ENCODE data around the gene OR2T35. TPM values are rescaled to one million over a fixed set of nuclear protein-coding genes. Genes with fewer than 3 reads are reported as not detected.

OR2T35 gene
- total RNA-seq, 1 experiment from 2014 or later = not detected

GRCh38 chr1:248589334-248589733 is 55.7 kb downstream of the OR2T35 start:
- Mint-ChIP-seq H3K4me1 (ENCODE audit: low read depth, unreplicated experiment) (no peaks in the 10 kb centered on the region), H3K27me3 (ENCODE audit: unreplicated experiment) (no peaks in the 10 kb centered on the region), H3K9me3 (ENCODE audit: low read depth, unreplicated experiment) (peaks cover 28% of the 10 kb centered on the region), H3K4me3 (ENCODE audit: low read depth, unreplicated experiment) (no peak overlapping the region), H3K36me3 (ENCODE audit: insufficient read depth, unreplicated experiment) (no peaks in the 10 kb centered on the region), H3K27ac (ENCODE audit: unreplicated experiment) (no peak overlapping the region)
- TF ChIP-seq CTCF (IDR thresholded peaks at IDR 0.05; ENCODE audit: unreplicated experiment) = no peak
- DNase-seq = no peak
- intact Hi-C loops (cut with micrococcal nuclease; ENCODE audit: unreplicated experiment) = no loop called here
- BruUV-seq (replicated peaks) = no TSS peak
- CTCF ChIA-PET = interaction anchor here (1.1 kb wide), 1 partner anchor 168 kb away, joined by 3 read pairs; no protein-coding TSS in a partner anchor

Other genes starting within 250 kb of the OR2T35 start
- gene OR2T1, start 242.2 kb downstream of the OR2T35 start, total RNA-seq (2022) = not detected in 2 replicates
- not detected in 2 replicates for gene OR2T2, start 199.6 kb downstream of the OR2T35 start, total RNA-seq (2022)
- gene OR2T3, start 171.9 kb downstream of the OR2T35 start, total RNA-seq (2022) = not detected in 2 replicates
- gene OR2T5, start 156.7 kb downstream of the OR2T35 start, total RNA-seq (2022) = not detected in 2 replicates
- not detected in 2 replicates for gene OR2G6, start 137.2 kb downstream of the OR2T35 start, total RNA-seq (2022)
- gene OR2T29, start 82.5 kb downstream of the OR2T35 start, total RNA-seq (2022) = not detected in 2 replicates
- not detected in 2 replicates for gene OR2T34, start 70.5 kb downstream of the OR2T35 start, total RNA-seq (2022)
- gene OR2T10, start 47.6 kb downstream of the OR2T35 start, total RNA-seq (2022) = not detected in 2 replicates
- not detected in 2 replicates for gene OR2T11, start 10.2 kb downstream of the OR2T35 start, total RNA-seq (2022)
- gene OR2T27, start 10.2 kb upstream of the OR2T35 start, total RNA-seq (2022) = not detected in 2 replicates
- not detected in 2 replicates for gene OR14I1, start 57.5 kb upstream of the OR2T35 start, total RNA-seq (2022)
- not detected in 2 replicates for gene LYPD8, start 110.5 kb upstream of the OR2T35 start, total RNA-seq (2022)
- gene SH3BP5L, start 180.6 kb upstream of the OR2T35 start, total RNA-seq (2022) = 25.3 and 27.1 TPM in 2 replicates
- gene ZNF672, start 192.9 kb upstream of the OR2T35 start, total RNA-seq (2022) = 28.3 and 28.7 TPM in 2 replicates
- gene ZNF692, start 213.8 kb upstream of the OR2T35 start, total RNA-seq (2022) = 61.4 and 61.5 TPM in 2 replicates